ENCODE data around the gene SKP2.

SKP2 gene

GRCh38 chr5:36177154-36177553, 25.2 kb downstream of the SKP2 start:
- no peak for ATAC-seq
- no peak for TF ChIP-seq ESRRG (CRISPR knock-in tag; IDR thresholded peaks at IDR 0.05)

DNA sequence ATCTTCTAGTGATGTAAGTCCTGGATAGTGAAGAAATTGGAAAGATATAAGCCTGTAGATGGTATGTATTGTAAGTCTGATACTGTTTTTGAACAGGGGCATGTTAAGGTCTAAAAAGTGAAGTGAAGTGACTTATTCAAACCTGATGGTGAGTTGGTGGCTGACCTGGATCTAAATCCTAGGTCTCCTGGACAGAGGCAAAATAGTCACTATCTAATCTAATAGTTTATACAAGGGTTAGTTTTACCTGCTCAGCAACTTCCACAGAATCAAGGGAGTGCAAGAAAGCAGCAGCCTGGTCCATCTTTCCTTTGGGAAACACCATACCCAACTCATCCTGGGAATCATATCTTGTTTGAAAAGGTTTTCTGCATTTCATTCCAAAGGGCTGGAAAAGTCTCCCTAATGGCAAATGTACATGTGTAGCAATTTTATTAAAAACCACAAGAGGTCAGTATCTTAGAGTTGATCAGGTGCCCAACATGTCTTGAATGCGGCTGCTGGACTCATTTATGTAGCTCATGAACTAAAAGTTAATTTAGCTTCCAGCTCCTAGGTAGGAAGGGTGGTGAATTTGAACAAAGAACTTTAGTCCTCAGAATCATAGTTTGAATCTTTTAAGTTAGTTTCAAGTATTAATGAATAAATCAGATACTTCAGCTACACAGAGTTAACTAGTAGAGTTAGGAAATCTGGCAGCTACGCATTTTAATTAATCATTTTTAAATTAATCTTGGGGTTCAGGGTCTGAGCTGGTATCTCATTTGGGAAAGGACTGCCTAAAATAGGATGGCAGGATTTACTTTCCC, 26.0 kb downstream of the SKP2 start:
- ATAC-seq, result peak; percentile 93
- TF ChIP-seq GLIS3 (CRISPR knock-in tag; IDR thresholded peaks at IDR 0.05) (no peak), RARB (CRISPR knock-in tag; IDR thresholded peaks at IDR 0.05) (no peak), ZNF8 (CRISPR knock-in tag; IDR thresholded peaks at IDR 0.05) (no peak), OSR1 (CRISPR knock-in tag; IDR thresholded peaks at IDR 0.05) (no peak), ISL1 (CRISPR knock-in tag; IDR thresholded peaks at IDR 0.05) (no peak), ZNF70 (CRISPR knock-in tag; IDR thresholded peaks at IDR 0.05) (no peak), CSDC2 (CRISPR knock-in tag; IDR thresholded peaks at IDR 0.05) (no peak), ZFP30 (CRISPR knock-in tag; IDR thresholded peaks at IDR 0.05) (no peak), ESRRG (CRISPR knock-in tag; IDR thresholded peaks at IDR 0.05) (no peak), POU6F1 (CRISPR knock-in tag; IDR thresholded peaks at IDR 0.05; ENCODE audit: borderline replicate concordance, low read depth) (no peak), ARNTL (CRISPR knock-in tag; IDR thresholded peaks at IDR 0.05; ENCODE audit: borderline replicate concordance, low read depth) (no peak), TSHZ2 (CRISPR knock-in tag; IDR thresholded peaks at IDR 0.05) (no peak), BACH2 (CRISPR knock-in tag; IDR thresholded peaks at IDR 0.05; ENCODE audit: borderline replicate concordance) (no peak), ZNF565 (CRISPR knock-in tag; conservative IDR thresholded peaks at IDR 0.05; ENCODE audit: low read depth) (no peak), ZFP3 (CRISPR knock-in tag; IDR thresholded peaks at IDR 0.05) (no peak), PPARA (CRISPR knock-in tag; IDR thresholded peaks at IDR 0.05; ENCODE audit: borderline replicate concordance) (no peak), SNAI2 (CRISPR knock-in tag; IDR thresholded peaks at IDR 0.05) (no peak), TCF4 (CRISPR knock-in tag; IDR thresholded peaks at IDR 0.05; ENCODE audit: borderline replicate concordance) (no peak)
- TF ChIP-seq, protein P1, sequence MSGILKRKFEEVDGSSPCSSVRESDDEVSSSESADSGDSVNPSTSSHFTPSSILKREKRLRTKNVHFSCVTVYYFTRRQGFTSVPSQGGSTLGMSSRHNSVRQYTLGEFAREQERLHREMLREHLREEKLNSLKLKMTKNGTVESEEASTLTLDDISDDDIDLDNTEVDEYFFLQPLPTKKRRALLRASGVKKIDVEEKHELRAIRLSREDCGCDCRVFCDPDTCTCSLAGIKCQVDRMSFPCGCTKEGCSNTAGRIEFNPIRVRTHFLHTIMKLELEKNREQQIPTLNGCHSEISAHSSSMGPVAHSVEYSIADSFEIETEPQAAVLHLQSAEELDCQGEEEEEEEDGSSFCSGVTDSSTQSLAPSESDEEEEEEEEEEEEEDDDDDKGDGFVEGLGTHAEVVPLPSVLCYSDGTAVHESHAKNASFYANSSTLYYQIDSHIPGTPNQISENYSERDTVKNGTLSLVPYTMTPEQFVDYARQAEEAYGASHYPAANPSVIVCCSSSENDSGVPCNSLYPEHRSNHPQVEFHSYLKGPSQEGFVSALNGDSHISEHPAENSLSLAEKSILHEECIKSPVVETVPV (CRISPR knock-in tag; IDR thresholded peaks at IDR 0.05), result no peak
- TF ChIP-seq, protein P2, sequence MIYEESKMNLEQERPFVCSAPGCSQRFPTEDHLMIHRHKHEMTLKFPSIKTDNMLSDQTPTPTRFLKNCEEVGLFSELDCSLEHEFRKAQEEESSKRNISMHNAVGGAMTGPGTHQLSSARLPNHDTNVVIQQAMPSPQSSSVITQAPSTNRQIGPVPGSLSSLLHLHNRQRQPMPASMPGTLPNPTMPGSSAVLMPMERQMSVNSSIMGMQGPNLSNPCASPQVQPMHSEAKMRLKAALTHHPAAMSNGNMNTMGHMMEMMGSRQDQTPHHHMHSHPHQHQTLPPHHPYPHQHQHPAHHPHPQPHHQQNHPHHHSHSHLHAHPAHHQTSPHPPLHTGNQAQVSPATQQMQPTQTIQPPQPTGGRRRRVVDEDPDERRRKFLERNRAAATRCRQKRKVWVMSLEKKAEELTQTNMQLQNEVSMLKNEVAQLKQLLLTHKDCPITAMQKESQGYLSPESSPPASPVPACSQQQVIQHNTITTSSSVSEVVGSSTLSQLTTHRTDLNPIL (CRISPR knock-in tag; IDR thresholded peaks at IDR 0.05; ENCODE audit: low read depth), result no peak

DNA sequence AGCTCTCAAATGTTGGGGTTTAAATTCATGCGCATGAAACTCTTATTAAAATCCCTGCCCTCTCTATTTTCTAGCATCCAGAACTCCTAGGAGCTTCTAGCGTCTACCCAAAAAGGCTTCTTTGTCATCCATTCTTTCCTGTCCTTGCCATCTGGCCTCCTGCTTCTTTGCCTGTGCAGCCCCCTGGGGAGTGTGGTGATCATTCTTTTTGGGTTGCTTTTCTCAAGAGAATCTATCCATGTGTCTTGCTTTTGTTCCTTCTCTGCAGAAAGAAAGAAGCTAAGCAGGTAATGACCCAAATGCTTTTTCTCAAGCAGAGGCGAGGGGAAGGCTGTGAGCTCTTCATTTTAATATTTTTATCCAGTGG, 26.6 kb downstream of the SKP2 start:
- TF ChIP-seq POU6F1 (CRISPR knock-in tag; IDR thresholded peaks at IDR 0.05; ENCODE audit: borderline replicate concordance, low read depth), result no peak
- TF ChIP-seq ESRRG (CRISPR knock-in tag; IDR thresholded peaks at IDR 0.05), result no peak
- TF ChIP-seq ZNF8 (CRISPR knock-in tag; IDR thresholded peaks at IDR 0.05), result no peak
- TF ChIP-seq BACH2 (CRISPR knock-in tag; IDR thresholded peaks at IDR 0.05; ENCODE audit: borderline replicate concordance), result no peak
- no peak for TF ChIP-seq TCF4 (CRISPR knock-in tag; IDR thresholded peaks at IDR 0.05; ENCODE audit: borderline replicate concordance)
- no peak for TF ChIP-seq PPARA (CRISPR knock-in tag; IDR thresholded peaks at IDR 0.05; ENCODE audit: borderline replicate concordance)
- no peak for TF ChIP-seq ISL1 (CRISPR knock-in tag; IDR thresholded peaks at IDR 0.05)
- TF ChIP-seq RARB (CRISPR knock-in tag; IDR thresholded peaks at IDR 0.05), result no peak
- TF ChIP-seq CSDC2 (CRISPR knock-in tag; IDR thresholded peaks at IDR 0.05), result no peak
- TF ChIP-seq TSHZ2 (CRISPR knock-in tag; IDR thresholded peaks at IDR 0.05), result no peak
- no peak for TF ChIP-seq ZFP30 (CRISPR knock-in tag; IDR thresholded peaks at IDR 0.05)

More for the DNA sequence above, 26.6 kb downstream of the SKP2 start:
- no peak for ATAC-seq

All from SK-N-SH treated with all-trans-retinoic acid at 6 μM for 48 hours (cell line).